A673 (cell line): ENCODE measurements around the gene HSD17B2.

Experiments
- EZH2 ChIP-seq: fragments of 200-600 bp; sonication (generic); IDR thresholded peaks from 2 replicates; pipeline ENCODE4 v1.6.1; 2017; ENCODE audit warnings: borderline replicate concordance, low read depth, mild to moderate bottlenecking, mixed read lengths, antibody characterized with exemption, low read length; ENCODE audit not compliant: poor library complexity, severe bottlenecking
- TF ChIP-seq, protein P1 (sequence below): fragments of 300-800, 200-600 bp; sonication (generic); conservative IDR thresholded peaks from 2 replicates; pipeline ENCODE4 v1.5.1; 2017; ENCODE audit warnings: low read depth, mild to moderate bottlenecking, antibody characterized with exemption, low read length, moderate library complexity, mixed read lengths

DNA sequence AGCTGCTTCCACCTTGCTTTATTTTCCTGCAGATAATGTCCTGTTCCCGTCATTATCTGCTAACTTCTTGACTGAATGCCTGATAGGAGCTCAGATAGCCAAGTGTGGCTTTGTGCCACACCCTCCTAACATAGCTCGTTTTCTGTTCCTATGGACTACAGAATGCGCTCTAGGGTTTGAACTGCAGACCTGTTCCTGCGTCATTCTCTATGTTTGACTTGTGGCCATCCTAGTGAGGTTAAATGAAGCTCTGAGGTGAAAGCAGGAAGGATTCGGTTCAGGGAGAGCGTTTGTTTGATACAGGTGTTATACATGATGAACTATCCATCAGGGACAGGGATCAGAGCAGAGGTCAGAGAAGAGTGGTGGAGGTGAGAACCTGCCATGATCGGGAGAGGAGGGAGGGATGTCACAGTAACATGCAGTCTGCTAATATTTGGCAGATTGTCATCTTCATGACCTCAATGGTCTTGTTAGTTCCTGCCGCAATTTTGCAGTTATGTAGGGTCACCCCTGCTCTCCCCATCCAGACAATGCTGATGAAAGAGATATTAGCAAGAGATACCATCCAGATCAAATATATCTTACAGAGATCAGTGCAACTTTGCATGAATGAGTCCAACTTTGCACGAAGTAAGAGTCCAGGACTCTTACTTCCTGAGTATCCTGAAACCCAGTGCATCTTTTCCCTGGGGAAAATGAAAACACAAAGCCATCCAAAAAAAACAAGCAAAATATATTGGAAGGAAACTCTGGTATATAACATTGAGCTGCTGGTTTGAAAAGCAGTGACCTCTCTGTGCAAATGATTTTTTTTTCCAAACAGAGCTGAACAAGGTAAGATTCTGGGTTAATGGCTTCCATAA, 102.1 kb downstream of the HSD17B2 start:
- TF ChIP-seq, protein P1, sequence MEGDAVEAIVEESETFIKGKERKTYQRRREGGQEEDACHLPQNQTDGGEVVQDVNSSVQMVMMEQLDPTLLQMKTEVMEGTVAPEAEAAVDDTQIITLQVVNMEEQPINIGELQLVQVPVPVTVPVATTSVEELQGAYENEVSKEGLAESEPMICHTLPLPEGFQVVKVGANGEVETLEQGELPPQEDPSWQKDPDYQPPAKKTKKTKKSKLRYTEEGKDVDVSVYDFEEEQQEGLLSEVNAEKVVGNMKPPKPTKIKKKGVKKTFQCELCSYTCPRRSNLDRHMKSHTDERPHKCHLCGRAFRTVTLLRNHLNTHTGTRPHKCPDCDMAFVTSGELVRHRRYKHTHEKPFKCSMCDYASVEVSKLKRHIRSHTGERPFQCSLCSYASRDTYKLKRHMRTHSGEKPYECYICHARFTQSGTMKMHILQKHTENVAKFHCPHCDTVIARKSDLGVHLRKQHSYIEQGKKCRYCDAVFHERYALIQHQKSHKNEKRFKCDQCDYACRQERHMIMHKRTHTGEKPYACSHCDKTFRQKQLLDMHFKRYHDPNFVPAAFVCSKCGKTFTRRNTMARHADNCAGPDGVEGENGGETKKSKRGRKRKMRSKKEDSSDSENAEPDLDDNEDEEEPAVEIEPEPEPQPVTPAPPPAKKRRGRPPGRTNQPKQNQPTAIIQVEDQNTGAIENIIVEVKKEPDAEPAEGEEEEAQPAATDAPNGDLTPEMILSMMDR: no peak
- TF ChIP-seq EZH2: no peak
